ENCODE data around the gene C9orf50.

C9orf50 gene

DNA sequence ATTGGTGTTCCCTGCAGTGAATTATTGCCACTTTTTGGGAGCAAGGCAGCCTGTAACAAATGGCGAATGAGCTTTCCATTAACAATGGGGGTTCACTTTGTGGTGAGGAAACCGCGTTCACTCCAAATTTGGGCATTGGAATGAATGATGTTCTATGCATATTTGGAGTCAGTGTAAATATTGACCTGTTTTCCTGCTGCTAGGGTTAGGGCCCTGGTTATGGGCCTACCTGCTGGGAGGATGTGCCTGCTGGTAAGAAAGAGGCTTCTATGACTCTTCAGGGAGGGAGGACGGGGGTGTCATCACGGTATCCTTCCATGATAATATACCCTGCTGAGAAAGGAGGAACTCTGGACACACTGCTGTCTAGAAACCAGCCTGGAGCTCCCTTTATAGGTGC lies 29.0 kb downstream of the C9orf50 start:
- no peak for DNase-seq (ENCODE audit: low spot score)

GRCh38 chr9:129590466-129590865 lies 30.4 kb downstream of the C9orf50 start:
- no peak for DNase-seq (ENCODE audit: low spot score)

DNA sequence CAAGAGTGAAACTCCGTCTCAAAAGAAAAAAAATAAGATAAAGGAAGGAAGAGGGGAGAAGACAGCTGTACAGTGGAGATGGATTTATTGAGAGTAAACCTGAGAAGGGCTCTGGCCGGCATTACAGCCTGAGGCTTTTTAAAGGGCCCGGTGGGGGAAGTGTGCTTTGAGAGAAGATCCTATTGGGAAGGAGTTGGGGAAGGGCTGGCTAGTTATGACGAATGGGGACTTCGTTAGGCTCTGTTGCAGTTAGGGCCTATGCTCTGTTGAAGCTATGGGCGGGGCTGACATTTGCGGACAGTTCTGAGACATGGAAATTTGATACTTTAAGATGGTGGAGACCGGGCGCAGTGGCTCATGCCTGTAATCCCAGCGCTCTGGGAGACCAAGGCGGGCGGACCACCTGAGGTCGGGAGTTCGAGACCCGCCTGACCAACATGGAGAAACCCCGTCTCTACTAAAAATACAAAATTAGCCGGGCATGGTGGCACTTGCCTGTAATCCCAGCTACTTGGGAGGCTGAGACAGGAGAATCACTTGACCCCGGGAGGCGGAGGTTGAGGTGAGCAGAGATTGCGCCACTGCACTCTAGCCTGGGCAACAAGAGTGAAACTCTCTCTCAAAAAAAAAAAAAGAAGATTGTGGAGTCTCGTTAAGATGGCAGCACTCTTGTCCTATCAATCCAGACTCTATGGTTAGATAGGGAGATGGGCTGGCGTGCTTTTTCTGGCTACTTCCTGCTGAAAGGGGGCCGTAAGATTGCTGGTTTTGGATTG lies 33.2 kb downstream of the C9orf50 start:
- DNase-seq (ENCODE audit: low spot score): no peak

- DNase-seq (ENCODE audit: low spot score): no peak
Observed at GRCh38 chr9:129586685-129587084, 34.2 kb downstream of the C9orf50 start.

DNA sequence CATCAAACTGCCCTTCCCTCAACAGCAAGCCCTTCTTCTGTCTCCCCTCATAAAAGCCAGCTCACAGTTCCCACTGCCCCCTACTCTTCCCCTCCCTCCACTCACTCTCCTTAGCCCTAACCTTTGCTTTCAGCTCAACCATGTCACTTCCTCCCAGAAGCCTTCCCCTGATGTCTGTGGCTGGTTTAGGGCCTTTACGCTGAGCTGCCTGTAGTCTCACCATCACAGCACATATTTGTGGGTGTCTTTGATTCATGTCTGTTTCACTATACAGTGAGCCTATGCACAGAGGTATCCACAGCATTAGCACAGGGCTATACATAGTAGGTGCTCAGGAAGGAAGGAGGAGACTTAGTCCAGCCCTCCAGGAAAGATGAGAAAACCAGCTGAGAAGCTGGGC lies 34.7 kb downstream of the C9orf50 start:
- no peak for DNase-seq (ENCODE audit: low spot score)

- DNase-seq (ENCODE audit: low spot score): no peak
Observed at GRCh38 chr9:129585352-129585751, 35.5 kb downstream of the C9orf50 start.

DNA sequence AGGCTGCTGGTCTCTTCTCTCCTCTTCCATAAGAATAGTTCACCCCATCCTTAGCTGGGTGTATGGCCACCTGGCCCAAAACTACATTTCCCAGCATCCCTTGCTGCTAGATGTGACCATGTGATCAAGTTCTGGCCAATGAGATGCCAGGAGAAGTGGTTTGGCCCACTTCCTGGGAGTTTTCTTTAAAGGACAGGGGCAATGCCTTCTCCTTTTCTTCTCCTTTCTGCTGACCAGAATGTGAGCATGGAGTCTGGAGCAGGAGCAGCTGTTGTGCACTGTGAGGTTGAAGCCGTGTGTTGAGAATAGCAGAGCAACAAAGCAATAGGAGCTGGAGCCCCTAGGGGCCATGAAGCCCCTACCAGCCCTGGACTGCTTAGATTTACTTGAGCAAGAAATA lies 36.8 kb downstream of the C9orf50 start:
- DNase-seq (ENCODE audit: low spot score): peak; percentile 84

- DNase-seq (ENCODE audit: low spot score): no peak
Observed at GRCh38 chr9:129583308-129584038, 37.4 kb downstream of the C9orf50 start.

DNA sequence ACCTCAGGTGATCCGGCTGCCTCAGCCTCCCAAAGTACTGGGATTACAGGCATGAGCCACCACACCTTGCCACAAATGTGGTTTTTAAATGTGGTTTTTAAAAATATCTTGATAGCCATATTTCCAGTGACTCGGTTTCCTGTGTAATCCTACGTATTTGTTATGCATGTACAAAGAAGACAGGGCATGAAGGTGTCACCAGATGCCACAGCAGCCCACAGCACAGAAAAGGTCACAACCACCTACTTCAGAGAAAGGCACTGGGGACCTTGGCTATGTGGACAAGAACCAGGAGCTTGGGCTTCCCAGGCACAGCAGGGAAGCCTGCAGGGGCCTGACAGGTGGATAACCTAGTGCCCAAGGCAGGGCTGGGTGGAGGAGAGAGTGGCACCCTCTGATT lies 38.0 kb downstream of the C9orf50 start:
- DNase-seq (ENCODE audit: low spot score): no peak

GRCh38 chr9:129581505-129582189 lies 39.3 kb downstream of the C9orf50 start:
- DNase-seq (ENCODE audit: low spot score): no peak

DNA sequence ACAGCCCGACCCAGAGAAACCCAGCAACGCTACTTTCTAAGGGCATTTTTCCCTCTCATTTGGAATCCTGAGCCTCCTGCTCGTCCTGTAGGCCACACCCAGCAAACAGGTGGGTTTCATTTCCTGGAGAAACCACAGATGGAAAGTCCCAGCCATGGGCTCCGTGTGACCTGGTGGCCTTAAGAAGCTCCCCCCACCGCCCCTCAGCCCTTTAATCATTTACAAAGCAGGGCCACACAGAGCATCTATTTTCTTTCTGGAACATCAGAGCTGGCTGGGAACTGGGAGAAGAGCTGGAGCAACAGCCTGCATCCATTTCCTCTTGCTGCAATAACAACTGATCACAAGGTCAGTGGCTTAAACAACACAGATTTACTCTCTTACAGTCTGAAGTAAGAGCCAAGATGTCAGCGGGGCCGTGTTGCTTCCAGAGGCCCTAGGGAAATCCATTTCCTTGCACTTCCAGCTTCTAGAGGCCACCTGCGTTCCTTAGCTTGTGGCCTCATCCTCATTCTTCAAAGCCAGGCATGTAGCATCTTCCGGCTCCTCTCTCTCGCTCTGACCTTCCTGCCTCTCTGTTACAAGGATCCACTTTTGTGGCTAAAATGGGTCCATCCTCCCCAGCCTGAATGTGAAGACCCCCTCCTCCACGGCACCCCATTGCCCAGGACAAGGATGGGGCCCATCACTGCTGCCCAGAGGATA lies 40.5 kb downstream of the C9orf50 start:
- DNase-seq (ENCODE audit: low spot score): no peak

DNA sequence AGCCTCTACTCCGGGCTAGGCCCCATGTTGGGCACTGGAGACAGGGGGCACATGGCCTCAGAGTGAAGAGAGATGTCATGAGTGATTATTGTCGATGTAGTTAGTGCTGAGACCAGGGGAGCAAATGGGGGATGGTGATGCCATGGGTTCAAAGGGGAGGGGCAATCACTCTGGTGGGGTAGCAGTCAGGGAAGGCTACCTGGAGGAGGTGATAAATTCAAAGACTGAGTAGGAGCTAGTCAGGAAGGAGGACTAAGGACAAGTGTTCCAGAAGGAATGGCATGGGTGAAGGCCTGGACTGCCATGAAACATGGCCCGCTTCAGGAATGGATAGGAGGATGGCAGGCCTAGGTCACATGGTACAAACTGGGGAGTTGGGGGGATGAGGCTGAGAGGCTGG lies 41.6 kb downstream of the C9orf50 start:
- no peak for DNase-seq (ENCODE audit: low spot score)

- no peak for DNase-seq (ENCODE audit: low spot score)
Observed at GRCh38 chr9:129576546-129577543, 44.1 kb downstream of the C9orf50 start.

- no peak for DNase-seq (ENCODE audit: low spot score)
Observed at GRCh38 chr9:129575818-129576217, 45.1 kb downstream of the C9orf50 start.

GRCh38 chr9:129574911-129575585 lies 45.9 kb downstream of the C9orf50 start:
- no peak for DNase-seq (ENCODE audit: low spot score)

DNA sequence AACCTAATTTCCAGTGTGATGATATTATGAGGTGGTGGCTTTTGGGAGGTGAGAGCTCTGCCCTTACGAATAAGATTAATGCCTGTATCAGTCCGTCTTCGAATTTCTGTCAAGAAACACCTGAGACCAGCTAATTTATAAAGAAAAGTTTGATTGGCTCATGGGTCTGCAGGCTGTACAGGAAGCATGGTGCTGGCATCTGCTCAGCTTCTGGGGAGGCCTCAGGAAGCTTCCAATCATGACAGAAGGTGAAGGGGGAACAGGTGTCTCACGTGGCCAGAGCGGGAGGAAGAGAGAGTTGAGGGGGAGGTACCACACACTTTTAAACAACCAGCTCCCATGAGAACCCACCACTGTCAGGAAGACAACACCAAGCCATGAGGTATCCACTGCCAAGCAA lies 46.9 kb downstream of the C9orf50 start:
- no peak for DNase-seq (ENCODE audit: low spot score)

DNA sequence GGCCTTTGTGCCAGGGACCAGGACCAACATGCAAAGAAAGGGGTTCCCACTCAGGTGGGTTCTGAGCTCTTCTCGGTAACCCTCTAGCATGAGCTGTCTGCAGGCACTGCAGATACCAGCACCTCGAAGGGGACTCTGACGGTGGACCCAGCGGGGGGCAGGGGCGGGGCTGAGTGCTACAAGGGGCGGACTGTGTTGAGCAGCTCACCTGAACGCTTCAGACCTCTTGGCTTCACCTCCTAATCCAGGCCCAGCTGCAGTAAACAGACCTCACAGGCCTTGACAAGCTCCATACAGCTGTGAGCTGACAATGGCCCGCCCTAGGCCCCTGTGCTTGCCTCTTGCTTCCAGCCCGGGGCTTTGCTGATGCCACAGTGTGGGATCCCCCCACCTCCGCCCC lies 48.4 kb downstream of the C9orf50 start:
- no peak for DNase-seq (ENCODE audit: low spot score)

DNA sequence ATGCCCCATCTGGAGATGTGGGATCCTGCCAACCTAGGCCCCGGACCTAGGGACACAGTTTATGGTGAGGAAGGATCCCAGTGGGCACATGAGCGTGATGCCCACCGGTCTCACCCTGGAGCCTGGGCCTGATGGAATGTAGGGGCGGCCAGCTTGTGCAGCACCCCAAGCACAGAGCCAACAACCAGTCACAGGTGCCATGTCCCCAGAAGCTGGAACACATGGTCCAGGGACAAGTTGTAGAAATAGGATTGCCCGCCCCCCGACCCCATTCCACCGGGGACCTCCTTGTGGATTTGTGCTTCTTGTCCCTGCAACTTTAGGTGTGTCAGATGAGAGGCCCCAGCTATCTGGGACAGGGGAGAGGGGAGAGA lies 48.9 kb downstream of the C9orf50 start:
- DNase-seq (ENCODE audit: low spot score): no peak

GRCh38 chr9:129571298-129572051 lies 49.4 kb downstream of the C9orf50 start:
- no peak for DNase-seq (ENCODE audit: low spot score)

Data from iPS-NIHi11 (cell line).